Heart right ventricle (tissue), 16 donors: ENCODE measurements around the gene ATP5IF1. TPM values are rescaled to one million over a fixed set of nuclear protein-coding genes. Genes with fewer than 3 reads are reported as not detected.

ENCODE experiments used
- ATAC-seq, 8 donors: fragments of 200-7000 bp; cut with Tn5 transposase; one replicate each; pipeline ENCODE4 v1.9.1; 2020; ENCODE audit warnings: mild to moderate bottlenecking in 8 of 8, moderate library complexity in 8 of 8, moderate number of reproducible peaks in 1 of 8
- DNase-seq, 2 donors: peaks; one replicate each; pipeline ENCODE4 v3.0.0-alpha.2; 2020
- H3K27ac ChIP-seq, 10 donors: fragments of 200-600 bp; sonication (generic) in 2 of 10; one replicate each; pipeline versions ENCODE4 v1.5.0 to v1.8.0; 2020 to 2022; ENCODE audit warnings: mild to moderate bottlenecking in 3 of 10
- H3K27me3 ChIP-seq, 7 donors: fragments of 200-600 bp; one replicate each; pipeline ENCODE4 v1.8.0; 2021 to 2022; ENCODE audit warnings: mild to moderate bottlenecking in 2 of 7
- H3K36me3 ChIP-seq, 9 donors: fragments of 200-600 bp; sonication (generic) in 1 of 9; one replicate each; pipeline versions ENCODE4 v1.5.0 to v1.8.0; 2020 to 2022; ENCODE audit warnings: mild to moderate bottlenecking in 2 of 9
- H3K4me1 ChIP-seq, 9 donors: fragments of 200-600 bp; sonication (generic) in 1 of 9; one replicate each; pipeline versions ENCODE4 v1.5.0 to v1.8.0; 2020 to 2022; ENCODE audit warnings: mild to moderate bottlenecking in 4 of 9
- H3K4me3 ChIP-seq, 10 donors: fragments of 200-600 bp; sonication (generic) in 2 of 10; one replicate each; pipeline versions ENCODE4 v1.5.0 to v1.8.0; 2020 to 2022; ENCODE audit warnings: mild to moderate bottlenecking in 7 of 10, moderate library complexity in 2 of 10
- H3K9me3 ChIP-seq, 11 donors: fragments of 200-600 bp in 10 of 11; sonication (generic) in 2 of 11; one replicate each; pipeline versions ENCODE4 v1.5.0 to v1.8.0; 2013 to 2022; ENCODE audit warnings: mild to moderate bottlenecking in 2 of 11, control low read depth in 1 of 11, moderate library complexity in 1 of 11
- WGBS, 2 donors: extraction: QIAGEN DNeasy Blood & Tissue Kit; methylation state at CpG; one replicate each; pipeline ENCODE4 v1.1.7; 2013; ENCODE audit warnings: inconsistent platforms in 1 of 2; 5-methylcytosine and 5-hydroxymethylcytosine counted together
- intact Hi-C, 10 donors: fragments of 100-400 bp; cut with DNase I; formaldehyde crosslinking; loops; one replicate each; pipeline versions ENCODE4 v1.11.1 to v1.14.2; 2022
- polyA plus RNA-seq, 2 donors: library from polyadenylated mRNA; stranded (reverse); fragments of 200-250 nt; gene quantifications; one replicate each; pipeline ENCODE4 v1.2.3, GENCODE V29; 2013
- total RNA-seq, 10 donors: library from RNA; stranded (reverse); fragmentation: NEBNext Ultra II Directional in 3 of 10; extraction: Animal tissue kit (Norgen Biotek cat#: 25700) in 3 of 10; gene quantifications; one replicate each; pipeline versions ENCODE4 v1.2.1 to v1.2.4, GENCODE V29; 2021 to 2023
- TF ChIP-seq, protein P1 (sequence below), 9 donors: fragments of 200-600 bp; sonication (generic) in 2 of 9; IDR thresholded peaks; one replicate each; pipeline versions ENCODE4 v1.5.0 to v1.8.0; 2021 to 2022; ENCODE audit warnings: antibody characterized with exemption in 9 of 9, mild to moderate bottlenecking in 5 of 9, moderate library complexity in 1 of 9
- donor health status: Arrhythmogenic right ventricular cardiomyopathy.
- donor health status: ischemic (EF 13 %, LVEDD 7.1; RV severe dilation, severe dysfunction).
- donor health status: healthy with polysubstance abuse.
- donor health status: DM: no; HTN: yes; CAD: no.
- donor health status: DM: no; HTN: no; CAD: no.
- donor health status: ischemic (EF 25% LVEDD 6.9; RV normal size, moderate dysfunction).
- donor health status: ischemic (EF 25% LVEDD 5.7; RV mildly dilated, moderate dysfunction).
- donor health status: healthy.
- donor health status: DM: yes; HTN: yes; CAD: no.
- donor health status: Ischemic cardiomyopathy.
- donor health status: ischemic (EF 35%, LVEDD 5.7; RV mildly dilated, moderate dysfunction).
- donor health status: nonischemic (EF 11% LVEDD 7.7; RV severe dilation, severe dysfunction).
- donor health status: DM: yes; HTN: yes; CAD: no.
- donor health status: PGD.
- donor health status: ischemic (EF 29% LVEDD 5.4; RV normal size, mild dysfunction).
- donor health status: nonischemic (EF 23%, LVEDD 6.1; RV moderate dilation, normal function).

The ATP5IF1 gene
- total and polyA plus RNA-seq, 12 donors: 255 to 3,942 (median 420) TPM

DNA sequence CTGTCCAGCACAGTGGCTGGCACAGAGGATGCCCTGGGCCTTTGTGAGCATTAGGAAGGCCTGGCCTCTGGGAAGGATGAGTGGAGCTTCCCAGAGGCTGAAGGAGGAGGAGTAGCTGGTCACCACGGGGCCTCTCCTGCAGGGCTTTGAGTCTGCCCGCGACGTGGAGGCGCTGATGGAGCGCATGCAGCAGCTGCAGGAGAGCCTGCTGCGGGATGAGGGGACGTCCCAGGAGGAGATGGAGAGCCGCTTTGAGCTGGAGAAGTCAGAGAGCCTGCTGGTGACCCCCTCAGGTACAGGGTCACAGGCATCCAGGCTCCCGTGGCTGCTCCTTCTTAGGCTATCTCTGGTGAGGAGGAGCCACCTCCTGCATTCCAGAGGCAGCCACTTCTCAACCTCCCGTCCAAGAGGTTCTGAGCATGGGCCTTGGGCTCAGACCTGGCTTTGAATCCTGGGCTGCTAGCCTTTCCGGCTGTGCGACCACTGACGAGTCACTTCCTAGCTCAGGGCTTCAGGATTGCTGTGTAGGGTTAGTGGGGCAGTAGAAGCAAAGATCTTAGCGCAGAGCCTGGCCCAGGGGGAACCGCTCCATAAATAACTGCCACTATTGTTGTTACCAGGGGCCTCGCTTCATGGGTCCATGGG is 37.4 kb downstream of the ATP5IF1 start:
- ATAC-seq: no peak
- 81 to 83% methylated on average over 17 of the region's 17 CpGs for WGBS, 2 donors
- no peak for DNase-seq
- Histone ChIP-seq H3K4me3 (no peak overlapping the region), H3K9me3 (no peaks in the 10 kb centered on the region), H3K4me1 (peaks cover 0 to 2% (median 0%) of the 10 kb centered on the region in 9 donors), H3K36me3 (peaks cover 0 to 96% (median 42%) of the 10 kb centered on the region in 9 donors), H3K27me3 (no peaks in the 10 kb centered on the region), H3K27ac (no peak overlapping the region)
- TF ChIP-seq, protein P1, sequence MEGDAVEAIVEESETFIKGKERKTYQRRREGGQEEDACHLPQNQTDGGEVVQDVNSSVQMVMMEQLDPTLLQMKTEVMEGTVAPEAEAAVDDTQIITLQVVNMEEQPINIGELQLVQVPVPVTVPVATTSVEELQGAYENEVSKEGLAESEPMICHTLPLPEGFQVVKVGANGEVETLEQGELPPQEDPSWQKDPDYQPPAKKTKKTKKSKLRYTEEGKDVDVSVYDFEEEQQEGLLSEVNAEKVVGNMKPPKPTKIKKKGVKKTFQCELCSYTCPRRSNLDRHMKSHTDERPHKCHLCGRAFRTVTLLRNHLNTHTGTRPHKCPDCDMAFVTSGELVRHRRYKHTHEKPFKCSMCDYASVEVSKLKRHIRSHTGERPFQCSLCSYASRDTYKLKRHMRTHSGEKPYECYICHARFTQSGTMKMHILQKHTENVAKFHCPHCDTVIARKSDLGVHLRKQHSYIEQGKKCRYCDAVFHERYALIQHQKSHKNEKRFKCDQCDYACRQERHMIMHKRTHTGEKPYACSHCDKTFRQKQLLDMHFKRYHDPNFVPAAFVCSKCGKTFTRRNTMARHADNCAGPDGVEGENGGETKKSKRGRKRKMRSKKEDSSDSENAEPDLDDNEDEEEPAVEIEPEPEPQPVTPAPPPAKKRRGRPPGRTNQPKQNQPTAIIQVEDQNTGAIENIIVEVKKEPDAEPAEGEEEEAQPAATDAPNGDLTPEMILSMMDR (IDR thresholded peaks at IDR 0.05): no peak
- intact Hi-C loops: no loop called here

DNA sequence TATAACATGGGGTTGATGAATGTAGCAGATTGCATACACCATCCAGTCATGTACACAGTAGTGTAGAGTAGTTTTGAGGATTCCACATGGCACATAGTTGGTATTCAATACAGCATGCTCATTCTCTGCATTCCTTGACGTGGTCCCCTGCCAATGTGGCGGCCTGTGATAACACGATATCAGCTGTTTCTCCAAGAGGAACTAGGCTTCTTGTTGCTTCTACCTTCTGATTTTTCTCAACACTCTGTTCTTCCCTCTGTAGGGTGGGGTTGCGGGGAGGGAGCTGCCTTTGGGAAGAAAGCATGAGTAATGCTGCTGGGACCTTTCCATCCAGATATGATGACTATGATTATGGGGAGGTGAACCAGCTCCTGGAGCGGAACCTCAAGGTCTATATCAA is 42.8 kb downstream of the ATP5IF1 start:
- Histone ChIP-seq H3K4me1 (peaks cover 0 to 30% (median 0%) of the 10 kb centered on the region in 9 donors), H3K4me3 (no peak overlapping the region), H3K27me3 (no peaks in the 10 kb centered on the region), H3K36me3 (peaks cover 0 to 94% (median 37%) of the 10 kb centered on the region in 9 donors), H3K9me3 (no peaks in the 10 kb centered on the region), H3K27ac (no peak overlapping the region)
- no peak for ATAC-seq
- WGBS, 2 donors: 83% methylated on average over 5 of the region's 5 CpGs
- intact Hi-C loops: no loop called here
- DNase-seq: no peak
- TF ChIP-seq, protein P1 (IDR thresholded peaks at IDR 0.05): no peak

DNA sequence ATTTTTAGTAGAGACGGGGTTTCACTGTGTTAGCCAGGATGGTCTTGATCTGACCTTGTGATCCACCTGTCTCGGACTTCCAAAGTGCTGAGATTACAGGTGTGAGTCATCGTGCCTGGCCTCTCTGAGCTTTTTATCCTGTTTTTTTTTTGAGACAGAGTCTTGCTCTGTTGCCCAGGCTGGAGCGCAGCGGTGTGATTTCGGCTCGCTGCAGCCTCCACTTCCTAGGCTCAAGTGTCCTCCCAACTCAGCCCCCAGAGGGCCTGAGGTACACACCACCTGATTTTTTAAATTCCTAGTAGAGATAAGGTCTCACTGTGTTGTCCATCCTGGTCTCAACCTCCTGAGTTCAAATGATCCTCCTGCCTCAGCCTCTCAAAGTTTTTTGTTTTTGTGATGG is 43.8 kb downstream of the ATP5IF1 start:
- no peak overlapping the region for H3K4me3 ChIP-seq
- H3K4me1 ChIP-seq: peaks cover 0 to 30% (median 0%) of the 10 kb centered on the region in 9 donors
- 94 to 95% methylated on average over 7 of the region's 7 CpGs for WGBS, 2 donors
- no peaks in the 10 kb centered on the region for H3K9me3 ChIP-seq
- H3K36me3 ChIP-seq: peaks cover 0 to 84% (median 37%) of the 10 kb centered on the region in 9 donors
- ATAC-seq (no peak), DNase-seq (no peak)
- TF ChIP-seq, protein P1 (IDR thresholded peaks at IDR 0.05): no peak
- H3K27me3 ChIP-seq: no peaks in the 10 kb centered on the region
- intact Hi-C loops: no loop called here
- peak overlapping the region in 2 of 10 donors; percentile 53 to 64 for H3K27ac ChIP-seq

- peak in 5 of 8 donors; percentile 24 to 54 (median 28) for ATAC-seq
- Histone ChIP-seq H3K27ac (peak overlapping the region in 4 of 10 donors; percentile 9 to 64 (median 50)), H3K4me1 (peaks cover 0 to 30% (median 0%) of the 10 kb centered on the region in 9 donors), H3K9me3 (no peaks in the 10 kb centered on the region), H3K27me3 (no peaks in the 10 kb centered on the region), H3K36me3 (peaks cover 0 to 77% (median 33%) of the 10 kb centered on the region in 9 donors), H3K4me3 (no peak overlapping the region)
- WGBS, 2 donors: 86 to 87% methylated on average over 8 of the region's 8 CpGs
- intact Hi-C loops: no loop called here
- no peak for DNase-seq
- TF ChIP-seq, protein P1 (IDR thresholded peaks at IDR 0.05): no peak
Observed at GRCh38 chr1:28280501-28280900, 44.6 kb downstream of the ATP5IF1 start.
